Fibroblast of villous mesenchyme (primary cell): ENCODE measurements around the gene RNF145. TPM values are rescaled to one million over a fixed set of nuclear protein-coding genes. Genes with fewer than 3 reads are reported as not detected.

Source experiments
- DNase-seq: peaks from one replicate; pipeline ENCODE4 v3.0.0-alpha.2; 2010; ENCODE audit warnings: low read depth
- H3K4me3 ChIP-seq: 2 replicates; pipeline ENCODE4 v1.5.1; 2011; ENCODE audit warnings: low read depth, mild to moderate bottlenecking, low read length
- total RNA-seq: library from RNA; depleted of rRNA; stranded (reverse); fragments of >200 nt; gene quantifications from 2 replicates; pipeline ENCODE4 v1.2.3, GENCODE V29; 2012
- TF ChIP-seq, protein P1 (sequence below): IDR thresholded peaks from 2 replicates; pipeline ENCODE4 v1.5.1; 2012; ENCODE audit warnings: low read depth, mild to moderate bottlenecking, low read length; ENCODE audit not compliant: insufficient read depth

Gene RNF145
- total RNA-seq, 1 donor = 84.2 TPM

DNA sequence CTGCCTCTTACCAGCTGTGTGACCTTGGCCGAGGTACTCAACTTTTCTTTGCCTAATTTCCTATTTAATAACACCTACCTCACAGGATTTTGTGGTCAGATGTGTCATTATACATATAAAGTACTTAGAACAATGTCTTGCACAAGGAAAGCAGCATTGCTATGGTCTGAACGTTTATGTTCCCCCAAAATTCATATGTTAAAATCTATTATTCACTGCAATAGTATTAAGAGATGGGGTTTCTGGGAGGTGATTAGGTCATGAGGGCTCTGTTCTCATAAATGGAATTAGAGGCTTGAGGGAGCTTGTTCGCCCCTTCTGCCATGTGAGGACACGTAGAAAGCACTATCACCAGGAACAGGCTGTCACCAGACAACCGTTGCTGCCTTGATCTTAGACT, 10.9 kb upstream of the RNF145 start:
- no peak overlapping the region for H3K4me3 ChIP-seq
- TF ChIP-seq, protein P1, sequence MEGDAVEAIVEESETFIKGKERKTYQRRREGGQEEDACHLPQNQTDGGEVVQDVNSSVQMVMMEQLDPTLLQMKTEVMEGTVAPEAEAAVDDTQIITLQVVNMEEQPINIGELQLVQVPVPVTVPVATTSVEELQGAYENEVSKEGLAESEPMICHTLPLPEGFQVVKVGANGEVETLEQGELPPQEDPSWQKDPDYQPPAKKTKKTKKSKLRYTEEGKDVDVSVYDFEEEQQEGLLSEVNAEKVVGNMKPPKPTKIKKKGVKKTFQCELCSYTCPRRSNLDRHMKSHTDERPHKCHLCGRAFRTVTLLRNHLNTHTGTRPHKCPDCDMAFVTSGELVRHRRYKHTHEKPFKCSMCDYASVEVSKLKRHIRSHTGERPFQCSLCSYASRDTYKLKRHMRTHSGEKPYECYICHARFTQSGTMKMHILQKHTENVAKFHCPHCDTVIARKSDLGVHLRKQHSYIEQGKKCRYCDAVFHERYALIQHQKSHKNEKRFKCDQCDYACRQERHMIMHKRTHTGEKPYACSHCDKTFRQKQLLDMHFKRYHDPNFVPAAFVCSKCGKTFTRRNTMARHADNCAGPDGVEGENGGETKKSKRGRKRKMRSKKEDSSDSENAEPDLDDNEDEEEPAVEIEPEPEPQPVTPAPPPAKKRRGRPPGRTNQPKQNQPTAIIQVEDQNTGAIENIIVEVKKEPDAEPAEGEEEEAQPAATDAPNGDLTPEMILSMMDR = no peak
- DNase-seq = no peak

DNA sequence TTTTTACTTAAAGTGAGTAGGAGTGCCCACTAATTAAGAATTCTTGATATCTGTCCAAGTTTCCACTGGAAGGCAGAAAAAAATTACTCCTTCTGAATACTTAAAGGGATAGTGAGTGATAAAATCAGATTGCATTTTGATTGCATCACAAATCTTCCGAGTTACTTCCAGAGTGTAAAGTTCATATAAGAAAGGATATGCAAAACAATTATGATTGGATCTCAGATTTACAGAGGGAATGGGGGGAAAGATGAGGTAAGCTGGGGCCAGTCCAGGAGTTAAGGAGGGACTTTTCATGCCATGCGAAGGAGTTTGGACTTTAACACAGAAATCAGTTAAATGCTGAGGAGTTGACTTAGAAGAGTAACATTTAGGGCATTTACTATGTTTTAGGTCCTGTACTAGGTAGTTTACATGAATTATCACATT, 9.3 kb upstream of the RNF145 start:
- no peak overlapping the region for H3K4me3 ChIP-seq
- TF ChIP-seq, protein P1 = no peak
- peak; percentile 42 for DNase-seq

DNA sequence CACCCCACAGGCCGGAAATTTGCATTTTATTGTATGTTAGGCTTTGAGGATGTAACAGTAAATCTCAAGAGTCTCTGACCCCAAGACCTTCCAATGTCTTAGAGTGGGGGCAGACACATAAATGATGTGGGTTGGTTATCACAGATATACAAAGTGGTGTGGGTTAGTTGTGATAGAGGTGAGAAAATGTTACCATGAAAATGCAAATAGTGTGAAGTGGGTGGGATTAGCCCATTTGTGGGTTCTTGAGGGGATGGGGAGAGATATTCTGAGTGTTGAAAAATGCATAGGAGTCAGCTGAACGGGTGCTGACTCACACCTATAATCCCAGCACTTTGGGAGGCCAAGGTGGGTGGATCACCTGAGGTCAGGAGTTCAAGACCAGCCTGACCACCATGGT, 7.9 kb upstream of the RNF145 start:
- no peak for DNase-seq
- no peak overlapping the region for H3K4me3 ChIP-seq
- TF ChIP-seq, protein P1 = no peak

DNA sequence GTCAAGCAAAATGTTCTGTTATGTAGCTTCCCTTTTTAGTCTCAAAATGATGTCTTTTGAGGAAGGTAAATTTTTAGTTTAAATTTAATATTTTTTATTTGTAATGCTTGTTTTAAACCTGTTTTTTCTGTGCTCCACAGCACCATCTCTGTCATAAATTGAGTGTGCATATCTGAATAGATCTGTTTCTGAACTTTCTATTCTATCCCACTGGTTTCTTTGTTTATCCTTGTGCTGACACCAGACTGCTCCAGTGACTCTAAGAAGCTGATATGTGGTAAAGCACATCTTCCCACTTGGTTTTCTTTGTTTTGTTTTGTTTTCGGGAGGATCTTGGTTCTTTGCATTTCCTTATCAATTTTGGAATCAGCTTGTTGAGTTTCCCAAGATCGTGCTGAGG, 7.1 kb upstream of the RNF145 start:
- TF ChIP-seq, protein P1 = no peak
- DNase-seq = no peak
- no peak overlapping the region for H3K4me3 ChIP-seq

DNA sequence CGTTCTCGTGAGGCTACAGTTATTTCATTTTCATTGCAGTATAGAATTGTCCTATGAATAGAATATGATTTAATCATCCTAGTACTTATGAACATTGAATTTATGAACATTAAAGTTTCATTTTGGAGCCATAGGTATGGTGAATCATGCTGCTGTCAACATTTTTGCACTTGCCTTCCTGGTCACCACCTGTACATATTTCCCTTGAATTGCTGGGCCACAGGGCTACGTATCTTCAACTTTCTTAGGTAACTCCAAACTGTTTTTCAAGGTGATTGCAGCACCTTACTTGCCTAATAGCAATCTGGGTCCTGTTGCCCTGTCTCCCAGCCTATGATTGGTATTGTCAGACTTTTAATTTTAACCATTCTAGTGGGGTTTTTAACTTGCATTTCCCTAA, 6.5 kb upstream of the RNF145 start:
- no peak overlapping the region for H3K4me3 ChIP-seq
- TF ChIP-seq, protein P1 = no peak
- DNase-seq = no peak

DNA sequence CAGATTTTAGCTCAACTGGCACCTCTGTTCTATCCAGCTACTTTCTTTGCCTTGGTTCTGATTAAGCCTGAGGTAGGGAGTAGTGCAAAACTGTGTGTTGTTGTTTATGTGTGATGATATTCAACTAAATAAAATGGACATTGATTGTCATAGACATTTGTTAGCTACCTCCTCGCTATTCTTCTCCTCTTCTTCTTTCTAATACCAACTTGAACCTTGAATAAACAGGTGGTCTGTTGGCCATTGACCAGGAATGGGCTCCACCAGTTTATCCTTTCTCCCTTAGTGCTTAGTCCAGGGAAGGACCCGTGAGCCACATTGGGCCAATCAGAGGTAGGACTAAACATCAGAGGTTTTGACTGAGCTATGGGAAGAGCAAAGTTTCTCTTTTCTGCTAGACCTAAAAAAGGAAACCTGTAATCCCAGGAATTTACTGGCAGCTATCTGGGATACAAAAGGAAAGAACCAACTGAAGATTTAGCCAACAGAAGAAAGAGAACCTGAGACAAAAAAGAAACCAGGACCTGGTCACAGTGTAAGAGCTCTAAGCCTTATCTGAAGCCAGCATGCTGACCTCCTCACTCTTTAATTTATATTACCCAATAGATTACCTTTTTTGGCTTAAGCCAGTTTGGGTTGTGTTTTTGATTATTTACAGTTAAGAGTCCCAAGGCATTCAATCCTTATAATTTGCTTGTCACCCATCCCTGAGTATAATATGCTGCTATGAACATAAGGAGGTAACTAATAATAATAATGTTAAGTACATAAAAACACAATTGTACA, 5.3 kb upstream of the RNF145 start:
- no peak overlapping the region for H3K4me3 ChIP-seq
- TF ChIP-seq, protein P1 = no peak
- DNase-seq = no peak
